Stimulated activated CD4-positive, alpha-beta T cell treated with anti-CD3 and anti-CD28 coated beads, Interleukin-4, amount 100 ng/mL, for 48 hours (primary cell): ENCODE data around the gene PLCH2.
A peak's percentile ranks its signal among the peaks of the same experiment; 100 is the strongest.
"Not testable (repeated sequence)": the region's sequence is repeated elsewhere in the genome, so short reads cannot be mapped to it uniquely, and the experiment has no call there.

Experiments used
- DNase-seq, 2 donors: peaks; one replicate each; pipeline ENCODE4 v3.0.0-alpha.2; 2020; ENCODE audit warnings: low read depth in 2 of 2

Gene PLCH2

GRCh38 chr1:2476061-2476999, at the start of gene PLCH2:
Gene PLCH2 (plus strand): TSS chr1:2476289. CDS start chr1:2476589, 300 bp downstream.
- no peak for DNase-seq

- no peak for DNase-seq
Observed at GRCh38 chr1:2426540-2426939, 49.5 kb upstream of the PLCH2 start.

- no peak for DNase-seq
Observed at GRCh38 chr1:2427051-2427450, 49.0 kb upstream of the PLCH2 start.

- no peak for DNase-seq
Observed at GRCh38 chr1:2427976-2428375, 48.1 kb upstream of the PLCH2 start.

- DNase-seq, result no peak
Observed at GRCh38 chr1:2428490-2428889, 47.6 kb upstream of the PLCH2 start.

GRCh38 chr1:2429780-2430591, 46.1 kb upstream of the PLCH2 start:
- DNase-seq, result peak in 1 of 2 donors; percentile 16

- DNase-seq, result no peak
Observed at GRCh38 chr1:2430592-2430973, 45.5 kb upstream of the PLCH2 start.

GRCh38 chr1:2431103-2431502, 45.0 kb upstream of the PLCH2 start:
- no peak for DNase-seq

GRCh38 chr1:2431518-2431917, 44.6 kb upstream of the PLCH2 start:
- DNase-seq, result no peak

- DNase-seq, result no peak
Observed at GRCh38 chr1:2432441-2432844, 43.6 kb upstream of the PLCH2 start.

- DNase-seq, result no peak
Observed at GRCh38 chr1:2433196-2433595, 42.9 kb upstream of the PLCH2 start.

GRCh38 chr1:2433936-2434655, 42.0 kb upstream of the PLCH2 start:
- DNase-seq, result no peak

GRCh38 chr1:2435091-2435490, 41.0 kb upstream of the PLCH2 start:
- DNase-seq, result no peak

GRCh38 chr1:2435746-2436355, 40.2 kb upstream of the PLCH2 start:
- no peak for DNase-seq

GRCh38 chr1:2436876-2437275, 39.2 kb upstream of the PLCH2 start:
- DNase-seq, result no peak

- DNase-seq, result no peak
Observed at GRCh38 chr1:2437617-2438016, 38.5 kb upstream of the PLCH2 start.

GRCh38 chr1:2438038-2438437, 38.1 kb upstream of the PLCH2 start:
- no peak for DNase-seq

GRCh38 chr1:2438641-2439040, 37.4 kb upstream of the PLCH2 start:
- DNase-seq, result no peak

- DNase-seq, result no peak
Observed at GRCh38 chr1:2439369-2439768, 36.7 kb upstream of the PLCH2 start.

GRCh38 chr1:2440346-2440745, 35.7 kb upstream of the PLCH2 start:
- not testable (repeated sequence) for DNase-seq

- no peak for DNase-seq
Observed at GRCh38 chr1:2441746-2442145, 34.3 kb upstream of the PLCH2 start.

- no peak for DNase-seq
Observed at GRCh38 chr1:2442661-2443060, 33.4 kb upstream of the PLCH2 start.
